Pancreas (tissue), 10 donors: ENCODE results near the gene LMO1. TPM values are rescaled to one million over a fixed set of nuclear protein-coding genes. Genes with fewer than 3 reads are reported as not detected.

Experiments used
- ATAC-seq, 4 donors: fragments of 200-7000 bp; cut with Tn5 transposase; one replicate each; pipeline versions ENCODE4 v1.8.0 to v1.9.1; 2020; ENCODE audit warnings: mild to moderate bottlenecking in 4 of 4, moderate library complexity in 4 of 4
- DNase-seq, 6 donors: peaks; one replicate each; pipeline ENCODE4 v3.0.0-alpha.2; 2020
- FAIRE-seq: peaks from 2 replicates; lab custom pipeline; 2012; peaks lifted over from hg19 to GRCh38; lab: Jason Lieb, UNC
- H3K27ac ChIP-seq, 4 donors: fragments of 200-600 bp; sonication (generic); 1 replicate in 3 of 4; 2 replicates in 1 of 4; pipeline versions ENCODE4 v1.5.0 to v1.8.0; 2020
- H3K27me3 ChIP-seq, 4 donors: fragments of 200-600 bp; one replicate each; pipeline ENCODE4 v1.8.0; 2021
- H3K36me3 ChIP-seq, 3 donors: fragments of 200-600 bp; sonication (generic) in 1 of 3; one replicate each; pipeline versions ENCODE4 v1.5.0 to v1.8.0; 2020 to 2021
- H3K4me1 ChIP-seq, 3 donors: fragments of 200-600 bp; one replicate each; pipeline ENCODE4 v1.8.0; 2021
- H3K4me3 ChIP-seq, 4 donors: fragments of 200-600 bp; sonication (generic) in 2 of 4; one replicate each; pipeline versions ENCODE4 v1.5.0 to v1.8.0; 2020 to 2021
- H3K9me3 ChIP-seq, 4 donors: fragments of 200-600 bp; one replicate each; pipeline ENCODE4 v1.8.0; 2021
- CTCF ChIP-seq, 4 donors: fragments of 200-600 bp; sonication (generic) in 3 of 4; IDR thresholded peaks; one replicate each; pipeline versions ENCODE4 v1.5.0 to v1.8.0; 2021; ENCODE audit warnings: antibody characterized with exemption in 4 of 4
- WGBS, 2 donors: extraction: QIAGEN DNeasy Blood & Tissue Kit; methylation state at CpG; one replicate each; pipeline ENCODE4 v1.1.7; 2013; 5-methylcytosine and 5-hydroxymethylcytosine counted together
- intact Hi-C, 3 donors: fragments of 100-400 bp; cut with DNase I; formaldehyde crosslinking; loops; one replicate each; pipeline versions ENCODE4 v1.11.1 to v1.14.2; 2022
- polyA plus RNA-seq, 2 donors: library from polyadenylated mRNA; stranded (reverse); fragments of 200-250 nt; gene quantifications; one replicate each; pipeline ENCODE4 v1.2.3, GENCODE V29; 2013
- total RNA-seq, 6 donors: library from RNA; stranded (reverse); fragmentation: NEBNext Ultra II Directional in 4 of 6; extraction: Animal tissue kit (Norgen Biotek cat#: 25700) in 4 of 6; gene quantifications; one replicate each; pipeline versions ENCODE4 v1.2.1 to v1.2.4, GENCODE V29; 2021 to 2023
- donor health status: healthy with polysubstance abuse.
- donor health status: DM: no; HTN: no; CAD: no; lungs with moderate emphysema.
- donor health status: DM: no; HTN: no; CAD: no.
- donor health status: control.
- donor health status: control.
- donor health status: Bipolar disorder and iron deficiency.
- donor health status: DM: yes; HTN: yes; CAD: no.
- donor health status: DM: no; HTN: no; CAD: no.
- donor health status: DM: no; HTN: no; CAD: no.
- donor health status: DM: yes; HTN: yes; CAD: no.

The LMO1 gene
- total and polyA plus RNA-seq, 8 donors, result 0.14 to 6.8 (median 0.61) TPM

DNA sequence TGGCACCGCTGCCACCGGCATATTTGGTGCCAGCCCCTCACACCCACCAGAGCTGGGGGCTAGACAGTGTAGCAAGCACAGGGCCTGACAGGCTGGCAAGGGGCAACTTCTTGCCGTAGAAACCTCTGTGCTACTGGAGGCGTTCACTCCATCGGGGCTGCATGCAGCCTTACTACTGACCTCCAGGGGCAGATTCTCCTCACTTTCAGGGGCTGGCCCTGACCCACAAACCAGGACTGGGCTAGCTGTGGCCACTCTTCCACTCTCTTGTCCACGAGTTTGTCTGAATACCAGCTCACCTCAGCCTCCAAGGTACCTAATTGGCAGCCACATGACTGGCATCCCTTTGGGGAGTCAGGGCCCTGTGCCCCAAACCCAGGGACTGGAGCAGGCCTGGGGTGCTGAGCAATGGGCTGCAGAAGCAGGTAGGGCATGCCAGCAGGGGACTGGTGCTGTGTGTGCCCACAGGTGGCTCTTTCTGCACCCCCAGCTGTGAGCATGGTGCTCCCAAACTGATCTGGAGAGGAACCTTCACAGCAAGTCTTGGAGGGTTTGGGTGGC lies 2.1 kb upstream of the LMO1 start:
- no peak overlapping the region for H3K27ac ChIP-seq
- peaks cover 0 to 11% (median 8%) of the 10 kb centered on the region in 3 donors for H3K4me1 ChIP-seq
- no peak for ATAC-seq
- H3K36me3 ChIP-seq, result no peaks in the 10 kb centered on the region
- WGBS, 2 donors, result 58 to 62% methylated on average over 6 of the region's 6 CpGs
- peak in 1 of 6 donors; percentile 46 for DNase-seq
- H3K27me3 ChIP-seq, result peaks cover 0 to 33% (median 0%) of the 10 kb centered on the region in 4 donors
- intact Hi-C loops, result no loop called here
- H3K4me3 ChIP-seq, result no peak overlapping the region
- H3K9me3 ChIP-seq, result no peaks in the 10 kb centered on the region
- no peak for TF ChIP-seq CTCF (IDR thresholded peaks at IDR 0.05)
- FAIRE-seq, result no peak

GRCh38 chr11:8263109-8263768 lies 439 bp downstream of the LMO1 start:
- WGBS, 2 donors, result 1 to 2% methylated on average over 27 to 53 of the region's 53 CpGs
- peak; percentile 2 to 36 (median 28) for ATAC-seq
- Histone ChIP-seq H3K4me1 (peaks cover 0 to 11% (median 8%) of the 10 kb centered on the region in 3 donors), H3K36me3 (no peaks in the 10 kb centered on the region), H3K9me3 (no peaks in the 10 kb centered on the region), H3K27me3 (peaks cover 0 to 29% (median 0%) of the 10 kb centered on the region in 4 donors), H3K4me3 (peak overlapping the region; percentile 13 to 58 (median 38)), H3K27ac (peak overlapping the region in 1 of 4 donors; percentile 33)
- DNase-seq, result peak in 1 of 6 donors; percentile 66
- FAIRE-seq, result no peak
- TF ChIP-seq CTCF (IDR thresholded peaks at IDR 0.05), result no peak
- intact Hi-C loops, result no loop called here

DNA sequence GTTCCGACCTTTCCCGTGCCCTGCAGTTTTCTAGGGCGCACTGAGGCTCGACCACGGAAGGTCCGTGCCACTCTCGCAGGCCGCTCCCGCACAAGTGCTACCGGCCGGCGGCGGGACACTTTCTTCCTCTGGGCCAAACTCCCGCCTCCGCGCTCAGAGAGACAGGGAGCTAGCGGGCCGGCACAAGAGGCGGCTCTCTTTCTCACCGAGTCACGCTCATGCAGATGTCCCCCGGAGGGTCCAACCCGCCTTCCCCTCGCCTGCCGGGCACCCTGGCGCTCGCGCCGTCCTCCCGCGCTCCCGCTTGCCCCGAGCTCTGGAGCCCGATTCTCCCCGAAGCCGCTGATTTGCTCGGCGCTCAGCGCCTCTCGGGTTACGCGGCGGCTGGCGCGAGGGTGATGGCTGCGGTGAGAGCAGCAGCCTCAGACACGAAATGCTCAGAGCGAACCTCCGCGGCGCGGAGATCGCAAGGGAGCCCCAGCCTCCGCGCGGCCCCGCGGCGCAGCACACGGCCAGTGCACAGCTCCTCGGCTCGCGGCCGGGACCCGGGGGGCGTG lies 1.0 kb downstream of the LMO1 start:
- no peak for FAIRE-seq
- DNase-seq, result peak in 4 of 6 donors; percentile 26 to 79 (median 42)

DNA sequence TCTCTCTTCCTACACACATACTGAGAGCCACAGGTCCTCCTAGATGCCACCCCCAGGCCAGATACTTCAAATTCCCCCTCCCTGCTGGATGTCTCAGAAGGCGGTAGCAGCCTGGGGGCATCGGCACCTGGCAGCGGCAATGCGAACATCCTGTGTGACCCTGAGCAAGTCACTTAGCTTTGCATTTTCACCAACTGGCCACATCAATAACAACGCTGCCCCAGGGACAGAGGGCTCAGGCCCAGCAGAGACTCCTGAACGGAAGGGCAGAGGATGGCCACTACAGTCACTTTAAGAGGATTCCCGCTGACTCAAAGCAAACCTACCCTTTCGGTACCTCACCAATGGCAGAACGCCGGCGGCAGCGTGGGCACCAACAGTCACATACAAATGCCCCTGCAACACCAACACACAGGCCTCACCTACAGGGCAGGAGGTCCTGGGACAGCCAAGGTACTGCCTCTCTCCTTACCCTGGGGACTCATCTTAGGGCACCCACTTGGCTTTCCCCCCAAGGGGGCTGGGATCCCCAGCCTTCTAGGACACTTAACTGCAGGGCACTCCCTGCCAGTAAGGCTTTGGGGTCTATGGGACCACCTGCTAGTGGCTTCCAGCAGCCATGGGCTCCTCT lies 1.6 kb downstream of the LMO1 start:
- no peak for TF ChIP-seq CTCF (IDR thresholded peaks at IDR 0.05)
- H3K4me3 ChIP-seq, result peak overlapping the region in 2 of 4 donors; percentile 46 to 58
- intact Hi-C loops, result no loop called here
- H3K27ac ChIP-seq, result peak overlapping the region in 1 of 4 donors; percentile 33
- ATAC-seq (no peak), FAIRE-seq (no peak), DNase-seq (peak in 1 of 6 donors; percentile 58)
- no peaks in the 10 kb centered on the region for H3K36me3 ChIP-seq
- peaks cover 0 to 11% (median 8%) of the 10 kb centered on the region in 3 donors for H3K4me1 ChIP-seq
- WGBS, 2 donors, result 74 to 77% methylated on average over 12 of the region's 12 CpGs
- peaks cover 0 to 21% (median 0%) of the 10 kb centered on the region in 4 donors for H3K27me3 ChIP-seq
- H3K9me3 ChIP-seq, result no peaks in the 10 kb centered on the region

More for the DNA sequence above, 1.0 kb downstream of the LMO1 start:
- no peak for TF ChIP-seq CTCF (IDR thresholded peaks at IDR 0.05)
- Histone ChIP-seq H3K36me3 (no peaks in the 10 kb centered on the region), H3K9me3 (no peaks in the 10 kb centered on the region), H3K4me3 (peak overlapping the region; percentile 13 to 58 (median 38)), H3K4me1 (peaks cover 0 to 11% (median 8%) of the 10 kb centered on the region in 3 donors), H3K27me3 (peaks cover 0 to 26% (median 0%) of the 10 kb centered on the region in 4 donors), H3K27ac (peak overlapping the region in 1 of 4 donors; percentile 33)
- 0 to 1% methylated on average over 51 to 66 of the region's 66 CpGs for WGBS, 2 donors
- ATAC-seq, result peak; percentile 21 to 69 (median 54)
- intact Hi-C loops, result no loop called here
